Activated naive CD4-positive, alpha-beta T cell treated with anti-CD3 and anti-CD28 coated beads, Interleukin-2, amount 50 U/mL, for 24 hours (primary cell): ENCODE measurements around the gene CNEP1R1.

Experiments used
- H3K27ac Mint-ChIP-seq: one replicate; pipeline ENCODE4 v1.8.0; 2021; ENCODE audit warnings: mild to moderate bottlenecking, mixed read lengths
- H3K27me3 Mint-ChIP-seq: one replicate; pipeline ENCODE4 v1.8.0; 2021; ENCODE audit warnings: mixed read lengths
- H3K36me3 Mint-ChIP-seq: one replicate; pipeline ENCODE4 v1.8.0; 2021; ENCODE audit warnings: mixed read lengths
- H3K4me1 Mint-ChIP-seq: one replicate; pipeline ENCODE4 v1.8.0; 2021; ENCODE audit warnings: mixed read lengths
- H3K4me3 Mint-ChIP-seq: one replicate; pipeline ENCODE4 v1.8.0; 2021; ENCODE audit warnings: mild to moderate bottlenecking, mixed read lengths
- H3K9me3 Mint-ChIP-seq: one replicate; pipeline ENCODE4 v1.8.0; 2021; ENCODE audit warnings: mixed read lengths

The CNEP1R1 gene, protein sequence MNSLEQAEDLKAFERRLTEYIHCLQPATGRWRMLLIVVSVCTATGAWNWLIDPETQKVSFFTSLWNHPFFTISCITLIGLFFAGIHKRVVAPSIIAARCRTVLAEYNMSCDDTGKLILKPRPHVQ

DNA sequence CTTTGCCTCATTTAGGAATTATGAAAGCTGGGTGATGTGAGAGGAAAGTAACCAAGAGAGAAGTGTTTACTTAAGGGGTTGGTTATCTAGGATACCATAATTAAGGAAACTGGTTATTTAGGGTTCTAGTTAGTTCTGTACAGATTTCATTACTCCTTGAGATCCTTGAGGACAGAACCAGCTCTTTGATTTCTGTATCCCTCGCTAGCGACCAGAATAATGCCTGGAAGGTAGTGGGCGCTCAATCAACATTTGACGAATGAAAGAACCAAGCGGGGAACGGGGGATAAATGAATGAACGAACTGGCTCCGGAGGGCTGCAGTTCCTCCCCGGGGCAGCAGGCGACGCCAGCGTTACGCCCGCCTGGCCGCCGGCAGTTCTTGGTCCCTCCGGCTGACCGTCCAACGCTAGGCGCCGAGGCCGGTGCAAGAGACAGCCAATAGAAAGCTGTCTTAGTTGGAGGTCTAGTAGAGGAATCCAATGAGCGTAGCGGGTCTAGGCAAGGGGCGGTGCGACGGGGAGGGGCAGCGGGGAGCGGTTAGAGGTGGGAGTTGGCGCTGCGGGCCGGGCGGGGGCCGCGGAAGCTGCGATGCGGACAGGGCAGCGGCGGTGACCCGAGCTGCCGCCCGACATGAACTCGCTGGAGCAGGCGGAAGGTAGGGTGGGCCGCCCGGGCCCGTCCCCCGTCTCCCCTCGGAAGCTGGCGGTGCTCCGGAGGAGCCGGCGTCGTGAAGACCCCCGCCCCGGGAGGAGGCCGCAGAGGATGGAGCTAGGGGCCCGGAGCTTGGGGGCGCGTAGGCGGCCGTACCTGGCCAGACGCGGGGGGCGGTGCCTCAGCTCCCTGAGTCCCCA, at the start of gene CNEP1R1:
Gene CNEP1R1, plus strand, starts transcription at position 542 of the 853 bp plus-strand sequence. Its CDS starts 91 bp downstream, at position 633.
- peaks cover 23% of the 10 kb centered on the region for H3K4me1 Mint-ChIP-seq
- H3K27me3 Mint-ChIP-seq: no peaks in the 10 kb centered on the region
- H3K27ac Mint-ChIP-seq: peak within 1 kb of the TSS; percentile 95

GRCh38 chr16:49977427-49977826, 47.6 kb upstream of the CNEP1R1 start:
- H3K4me1 Mint-ChIP-seq: no peaks in the 10 kb centered on the region
- peaks cover 2% of the 10 kb centered on the region for H3K27me3 Mint-ChIP-seq
- no peak overlapping the region for H3K27ac Mint-ChIP-seq
- no peaks in the 10 kb centered on the region for H3K36me3 Mint-ChIP-seq
- no peak overlapping the region for H3K4me3 Mint-ChIP-seq
- no peaks in the 10 kb centered on the region for H3K9me3 Mint-ChIP-seq

More for the DNA sequence above, at the start of gene CNEP1R1:
- Mint-ChIP-seq H3K36me3 (no peaks in the 10 kb centered on the region), H3K9me3 (no peaks in the 10 kb centered on the region), H3K4me3 (peak within 1 kb of the TSS; percentile 97)

DNA sequence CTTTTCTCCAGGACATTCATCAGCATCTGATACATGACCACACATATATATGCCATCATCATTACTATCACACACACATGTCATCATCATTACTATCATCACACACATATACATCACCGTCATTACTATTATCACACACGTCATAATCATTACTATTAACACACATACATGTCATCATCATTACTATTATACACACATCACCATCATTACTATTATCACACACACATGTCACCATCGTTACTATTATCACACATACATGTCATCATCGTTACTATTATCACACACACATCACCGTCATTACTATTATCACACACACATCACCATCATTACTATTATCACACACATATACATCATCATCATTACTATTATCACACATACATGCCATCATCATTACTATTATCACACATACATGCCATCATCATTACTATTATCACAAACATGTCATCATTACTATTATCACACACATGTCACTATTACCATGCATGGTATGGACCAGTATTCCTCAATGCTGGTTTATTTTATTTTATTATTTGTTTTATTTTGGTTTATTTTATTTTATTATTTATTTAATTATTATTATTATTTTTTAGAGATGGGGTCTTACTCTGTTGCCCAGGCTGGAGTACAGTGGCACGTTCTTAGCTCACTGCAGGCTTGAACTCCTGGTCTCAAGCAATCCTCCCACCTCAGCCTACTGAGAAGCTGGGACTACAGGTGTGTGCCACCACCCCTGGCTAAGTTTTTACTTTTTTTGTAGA, 46.3 kb upstream of the CNEP1R1 start:
- Mint-ChIP-seq H3K4me1 (no peaks in the 10 kb centered on the region), H3K9me3 (no peaks in the 10 kb centered on the region), H3K27me3 (peaks cover 2% of the 10 kb centered on the region), H3K4me3 (no peak overlapping the region), H3K36me3 (no peaks in the 10 kb centered on the region), H3K27ac (no peak overlapping the region)

GRCh38 chr16:49980166-49980565, 44.9 kb upstream of the CNEP1R1 start:
- no peaks in the 10 kb centered on the region for H3K9me3 Mint-ChIP-seq
- no peaks in the 10 kb centered on the region for H3K36me3 Mint-ChIP-seq
- no peak overlapping the region for H3K4me3 Mint-ChIP-seq
- no peak overlapping the region for H3K27ac Mint-ChIP-seq
- no peaks in the 10 kb centered on the region for H3K4me1 Mint-ChIP-seq
- H3K27me3 Mint-ChIP-seq: peaks cover 2% of the 10 kb centered on the region

- Mint-ChIP-seq H3K36me3 (no peaks in the 10 kb centered on the region), H3K4me1 (no peaks in the 10 kb centered on the region), H3K4me3 (no peak overlapping the region), H3K27ac (no peak overlapping the region), H3K9me3 (no peaks in the 10 kb centered on the region), H3K27me3 (peaks cover 3% of the 10 kb centered on the region)
Observed at GRCh38 chr16:49986351-49987124, 38.5 kb upstream of the CNEP1R1 start.

DNA sequence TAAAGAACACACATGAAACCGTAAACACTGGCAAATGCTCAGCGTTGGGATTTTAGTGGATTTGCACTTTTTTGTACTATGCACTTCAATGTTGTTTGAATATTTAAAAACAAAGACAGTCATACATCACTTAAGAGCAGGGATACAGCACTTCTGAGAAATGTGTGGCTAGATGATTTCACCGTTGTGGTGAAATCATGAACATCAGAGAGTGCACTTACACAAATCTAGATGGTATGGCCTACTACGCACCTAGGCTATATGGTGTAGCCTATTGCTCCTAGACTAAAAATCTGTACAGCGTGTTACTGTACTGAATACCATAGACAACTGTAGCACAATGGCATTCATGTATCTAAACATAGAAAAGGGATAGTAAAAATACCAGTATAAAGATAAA, 37.6 kb upstream of the CNEP1R1 start:
- H3K36me3 Mint-ChIP-seq: no peaks in the 10 kb centered on the region
- peaks cover 3% of the 10 kb centered on the region for H3K27me3 Mint-ChIP-seq
- H3K27ac Mint-ChIP-seq: no peak overlapping the region
- no peaks in the 10 kb centered on the region for H3K9me3 Mint-ChIP-seq
- no peaks in the 10 kb centered on the region for H3K4me1 Mint-ChIP-seq
- no peak overlapping the region for H3K4me3 Mint-ChIP-seq

GRCh38 chr16:49992825-49993224, 32.2 kb upstream of the CNEP1R1 start:
- H3K4me1 Mint-ChIP-seq: no peaks in the 10 kb centered on the region
- no peaks in the 10 kb centered on the region for H3K36me3 Mint-ChIP-seq
- H3K9me3 Mint-ChIP-seq: no peaks in the 10 kb centered on the region
- no peak overlapping the region for H3K4me3 Mint-ChIP-seq
- no peak overlapping the region for H3K27ac Mint-ChIP-seq
- peaks cover 3% of the 10 kb centered on the region for H3K27me3 Mint-ChIP-seq

- Mint-ChIP-seq H3K27ac (no peak overlapping the region), H3K9me3 (no peaks in the 10 kb centered on the region), H3K4me1 (no peaks in the 10 kb centered on the region), H3K36me3 (no peaks in the 10 kb centered on the region), H3K27me3 (peaks cover 3% of the 10 kb centered on the region), H3K4me3 (no peak overlapping the region)
Observed at GRCh38 chr16:49993579-49993978, 31.4 kb upstream of the CNEP1R1 start.

DNA sequence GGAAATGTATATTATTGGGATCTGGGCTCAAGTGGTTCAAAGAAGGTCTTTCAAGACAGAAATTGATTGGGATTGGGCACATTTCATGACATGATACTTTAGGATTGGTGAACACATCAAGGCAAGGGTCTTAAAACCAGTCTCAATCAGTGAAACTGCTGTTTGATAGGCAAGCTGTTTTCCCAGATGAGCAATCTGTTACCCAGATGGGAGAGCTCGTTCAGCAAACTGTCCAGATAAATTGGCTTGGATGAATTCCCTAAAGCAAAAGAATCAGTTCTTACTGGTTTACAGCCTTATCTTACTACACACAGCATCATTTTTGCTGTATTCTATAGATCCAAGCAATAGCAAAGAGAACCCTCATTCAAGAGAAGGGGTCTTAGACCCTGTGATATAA, 31.0 kb upstream of the CNEP1R1 start:
- no peaks in the 10 kb centered on the region for H3K36me3 Mint-ChIP-seq
- no peaks in the 10 kb centered on the region for H3K9me3 Mint-ChIP-seq
- no peaks in the 10 kb centered on the region for H3K4me1 Mint-ChIP-seq
- H3K27ac Mint-ChIP-seq: no peak overlapping the region
- no peak overlapping the region for H3K4me3 Mint-ChIP-seq
- peaks cover 1% of the 10 kb centered on the region for H3K27me3 Mint-ChIP-seq

DNA sequence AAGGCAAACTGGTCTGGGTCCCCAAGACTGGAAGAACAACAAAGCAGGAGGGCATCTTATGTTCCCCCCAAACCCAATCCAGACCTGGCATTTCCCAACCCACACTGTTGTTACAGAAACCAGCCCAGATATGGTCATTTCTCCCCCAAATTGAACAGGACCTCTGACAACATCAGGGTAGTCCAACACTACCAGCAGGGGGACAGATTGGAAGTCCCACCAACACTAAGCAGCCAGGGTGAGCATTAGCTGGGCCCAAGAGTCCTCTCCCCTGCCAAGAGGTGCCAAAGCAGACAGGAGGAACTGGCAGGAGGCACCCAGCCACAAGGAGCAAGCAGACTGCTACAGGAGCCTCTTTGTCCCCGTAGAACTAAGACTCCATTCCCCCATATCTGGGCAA, 29.3 kb upstream of the CNEP1R1 start:
- Mint-ChIP-seq H3K27me3 (peaks cover 2% of the 10 kb centered on the region), H3K4me1 (no peaks in the 10 kb centered on the region), H3K36me3 (no peaks in the 10 kb centered on the region), H3K9me3 (no peaks in the 10 kb centered on the region), H3K4me3 (no peak overlapping the region), H3K27ac (no peak overlapping the region)

DNA sequence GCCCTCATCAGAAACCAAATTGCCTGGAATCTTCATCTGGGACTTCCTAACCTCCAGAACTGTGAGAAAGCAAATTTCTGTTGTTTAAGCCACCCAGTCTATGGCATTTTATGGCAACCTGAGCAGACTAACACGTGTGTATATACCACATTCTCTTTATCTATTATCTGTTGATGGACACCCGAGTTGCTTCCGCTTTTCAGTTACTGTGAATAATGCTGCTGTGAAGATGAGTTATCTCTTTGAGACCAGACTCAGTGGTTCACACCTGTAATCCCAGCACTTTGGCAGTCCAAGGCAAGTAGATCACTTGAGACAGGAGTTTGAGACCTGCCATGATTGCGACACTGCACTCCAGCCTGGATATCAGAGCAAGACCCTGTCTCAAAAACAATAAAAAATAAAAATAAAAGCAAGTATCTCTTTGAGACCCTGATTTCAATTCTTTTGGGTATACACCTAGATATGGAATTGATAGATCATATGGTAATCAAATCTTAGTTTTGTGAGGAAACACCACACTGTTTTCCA, 27.2 kb upstream of the CNEP1R1 start:
- H3K4me1 Mint-ChIP-seq: no peaks in the 10 kb centered on the region
- H3K36me3 Mint-ChIP-seq: no peaks in the 10 kb centered on the region
- no peak overlapping the region for H3K27ac Mint-ChIP-seq
- no peak overlapping the region for H3K4me3 Mint-ChIP-seq
- H3K27me3 Mint-ChIP-seq: peaks cover 5% of the 10 kb centered on the region
- H3K9me3 Mint-ChIP-seq: peaks cover 6% of the 10 kb centered on the region

GRCh38 chr16:49998991-49999390, 26.0 kb upstream of the CNEP1R1 start:
- Mint-ChIP-seq H3K36me3 (no peaks in the 10 kb centered on the region), H3K4me1 (no peaks in the 10 kb centered on the region), H3K27me3 (peaks cover 5% of the 10 kb centered on the region), H3K4me3 (no peak overlapping the region), H3K27ac (no peak overlapping the region), H3K9me3 (peaks cover 7% of the 10 kb centered on the region)

- Mint-ChIP-seq H3K27me3 (peaks cover 7% of the 10 kb centered on the region), H3K9me3 (peaks cover 7% of the 10 kb centered on the region), H3K4me3 (no peak overlapping the region), H3K27ac (no peak overlapping the region), H3K4me1 (no peaks in the 10 kb centered on the region), H3K36me3 (no peaks in the 10 kb centered on the region)
Observed at GRCh38 chr16:50001144-50001543, 23.9 kb upstream of the CNEP1R1 start.

GRCh38 chr16:50002190-50002589, 22.8 kb upstream of the CNEP1R1 start:
- Mint-ChIP-seq H3K27ac (no peak overlapping the region), H3K4me3 (no peak overlapping the region), H3K27me3 (peaks cover 7% of the 10 kb centered on the region), H3K9me3 (peaks cover 7% of the 10 kb centered on the region), H3K36me3 (no peaks in the 10 kb centered on the region), H3K4me1 (no peaks in the 10 kb centered on the region)

GRCh38 chr16:50004239-50004638, 20.8 kb upstream of the CNEP1R1 start:
- Mint-ChIP-seq H3K27ac (no peak overlapping the region), H3K4me3 (no peak overlapping the region), H3K36me3 (no peaks in the 10 kb centered on the region), H3K9me3 (peaks cover 7% of the 10 kb centered on the region), H3K27me3 (peaks cover 6% of the 10 kb centered on the region), H3K4me1 (no peaks in the 10 kb centered on the region)
